C4-2B (cell line): ENCODE data around the gene RUFY2.
A peak's percentile ranks its signal among the peaks of the same experiment; 100 is the strongest.

Experiments
- H3K27ac ChIP-seq: fragments of 450-650 bp; 2 replicates; pipeline ENCODE4 v1.5.1; 2017
- ZFX ChIP-seq: fragments of 450-650 bp; IDR thresholded peaks from 2 replicates; pipeline ENCODE4 v1.6.1; 2017
- TF ChIP-seq, protein P1 (sequence below): fragments of 450-650 bp; conservative IDR thresholded peaks from 2 replicates; pipeline ENCODE4 v1.5.1; 2017; ENCODE audit warnings: mild to moderate bottlenecking

RUFY2 gene

DNA sequence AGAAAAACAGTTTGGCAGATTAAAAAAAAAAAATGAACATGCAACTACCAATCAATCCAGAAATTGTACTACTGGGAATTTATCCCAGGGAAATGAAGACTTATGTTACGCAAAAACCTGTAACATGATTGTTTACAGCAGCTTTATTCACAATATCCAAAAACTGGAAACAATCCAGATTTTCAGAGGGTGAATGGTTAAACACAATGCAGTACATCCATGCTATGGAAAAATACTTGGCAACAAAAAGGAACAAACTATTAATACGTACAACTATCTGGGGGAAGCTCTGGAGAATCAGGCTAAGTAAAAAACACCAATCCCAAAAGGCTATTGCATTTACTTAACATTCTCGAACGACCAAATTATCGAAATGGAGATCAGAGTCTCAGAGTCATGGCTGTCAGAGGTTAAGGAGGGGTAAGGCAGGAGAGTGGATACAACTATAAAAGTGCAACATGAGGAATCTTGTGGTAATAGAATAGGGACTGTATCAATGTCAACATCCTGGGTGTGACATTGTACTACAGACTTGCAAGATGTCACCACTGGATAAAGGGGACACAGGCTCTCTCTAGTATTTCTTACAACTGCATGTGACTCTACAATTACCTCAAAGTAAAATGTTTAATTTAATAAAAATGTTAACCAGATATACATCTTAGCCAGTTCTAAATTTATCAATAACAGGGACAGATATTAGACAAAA lies 21.5 kb upstream of the RUFY2 start:
- no peak overlapping the region for H3K27ac ChIP-seq
- TF ChIP-seq ZFX: no peak
- TF ChIP-seq, protein P1, sequence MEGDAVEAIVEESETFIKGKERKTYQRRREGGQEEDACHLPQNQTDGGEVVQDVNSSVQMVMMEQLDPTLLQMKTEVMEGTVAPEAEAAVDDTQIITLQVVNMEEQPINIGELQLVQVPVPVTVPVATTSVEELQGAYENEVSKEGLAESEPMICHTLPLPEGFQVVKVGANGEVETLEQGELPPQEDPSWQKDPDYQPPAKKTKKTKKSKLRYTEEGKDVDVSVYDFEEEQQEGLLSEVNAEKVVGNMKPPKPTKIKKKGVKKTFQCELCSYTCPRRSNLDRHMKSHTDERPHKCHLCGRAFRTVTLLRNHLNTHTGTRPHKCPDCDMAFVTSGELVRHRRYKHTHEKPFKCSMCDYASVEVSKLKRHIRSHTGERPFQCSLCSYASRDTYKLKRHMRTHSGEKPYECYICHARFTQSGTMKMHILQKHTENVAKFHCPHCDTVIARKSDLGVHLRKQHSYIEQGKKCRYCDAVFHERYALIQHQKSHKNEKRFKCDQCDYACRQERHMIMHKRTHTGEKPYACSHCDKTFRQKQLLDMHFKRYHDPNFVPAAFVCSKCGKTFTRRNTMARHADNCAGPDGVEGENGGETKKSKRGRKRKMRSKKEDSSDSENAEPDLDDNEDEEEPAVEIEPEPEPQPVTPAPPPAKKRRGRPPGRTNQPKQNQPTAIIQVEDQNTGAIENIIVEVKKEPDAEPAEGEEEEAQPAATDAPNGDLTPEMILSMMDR: no peak

DNA sequence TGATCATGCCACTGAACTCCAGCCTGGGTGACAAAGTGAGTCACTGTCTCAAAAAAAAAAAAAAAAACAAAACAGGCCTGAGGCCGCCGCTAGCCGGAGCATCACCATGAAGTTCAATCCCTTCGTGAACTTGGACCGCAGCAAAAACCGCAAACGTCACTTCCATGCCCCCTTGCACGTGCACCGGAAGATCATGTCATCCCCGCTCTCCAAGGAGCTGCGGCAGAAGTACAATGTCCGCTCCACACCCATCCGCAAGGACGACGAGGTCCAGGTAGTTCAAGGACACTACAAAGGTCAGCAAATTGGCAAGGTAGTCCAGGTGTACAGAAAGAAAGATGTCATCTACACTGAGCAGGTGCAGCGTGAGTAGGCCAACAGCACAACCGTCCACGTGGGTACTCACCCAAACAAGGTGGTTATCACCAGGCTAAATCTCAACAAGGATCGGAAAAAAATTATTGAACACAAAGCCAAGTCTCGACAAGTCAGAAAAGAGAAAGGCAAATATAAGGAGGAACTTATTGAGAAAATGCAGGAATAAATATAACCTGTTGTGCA lies 17.5 kb upstream of the RUFY2 start:
- H3K27ac ChIP-seq: no peak overlapping the region
- TF ChIP-seq, protein P1: no peak
- TF ChIP-seq ZFX: no peak

- TF ChIP-seq, protein P1: no peak
- no peak for TF ChIP-seq ZFX
- H3K27ac ChIP-seq: no peak overlapping the region; the same call in 1 of the 2 replicates
Observed at GRCh38 chr10:68423522-68423921, 16.4 kb upstream of the RUFY2 start.

GRCh38 chr10:68419376-68419775 lies 12.3 kb upstream of the RUFY2 start:
- TF ChIP-seq, protein P1: no peak
- no peak for TF ChIP-seq ZFX
- H3K27ac ChIP-seq: no peak overlapping the region

DNA sequence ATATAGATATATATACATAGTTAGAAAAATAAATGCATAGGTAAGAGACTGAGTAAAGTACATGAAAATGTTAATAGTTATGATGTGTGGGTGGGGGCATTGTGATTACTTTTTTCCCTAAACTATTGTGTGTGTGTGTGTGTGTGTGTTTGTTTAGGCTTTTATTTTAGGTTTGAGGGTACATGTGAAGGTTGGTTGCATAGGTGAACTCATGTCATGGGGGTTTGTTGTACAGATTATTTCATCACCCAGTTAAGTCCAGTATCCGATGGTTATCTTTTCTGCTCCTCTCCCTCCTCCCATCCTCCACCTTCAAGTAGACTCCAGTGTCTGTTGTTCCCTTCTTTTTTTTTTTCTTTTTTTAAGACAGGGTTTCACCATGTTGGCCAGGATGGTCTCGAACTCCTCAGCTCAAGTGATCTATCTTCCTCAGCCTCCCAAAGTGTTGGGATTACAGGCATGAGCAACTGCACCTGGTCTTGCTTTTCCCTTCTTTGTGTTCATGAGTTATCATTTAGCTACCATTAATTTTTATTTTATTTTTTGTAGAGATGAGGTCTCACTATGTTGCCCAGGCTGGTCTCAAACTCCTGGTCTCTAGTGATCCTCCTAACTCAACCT lies 1.9 kb upstream of the RUFY2 start:
- TF ChIP-seq ZFX: no peak
- TF ChIP-seq, protein P1: no peak
- no peak overlapping the region for H3K27ac ChIP-seq

- TF ChIP-seq, protein P1: no peak
- no peak for TF ChIP-seq ZFX
- peak overlapping the region; percentile 90 for H3K27ac ChIP-seq
Observed at GRCh38 chr10:68406111-68406814, 814 bp downstream of the RUFY2 start.

DNA sequence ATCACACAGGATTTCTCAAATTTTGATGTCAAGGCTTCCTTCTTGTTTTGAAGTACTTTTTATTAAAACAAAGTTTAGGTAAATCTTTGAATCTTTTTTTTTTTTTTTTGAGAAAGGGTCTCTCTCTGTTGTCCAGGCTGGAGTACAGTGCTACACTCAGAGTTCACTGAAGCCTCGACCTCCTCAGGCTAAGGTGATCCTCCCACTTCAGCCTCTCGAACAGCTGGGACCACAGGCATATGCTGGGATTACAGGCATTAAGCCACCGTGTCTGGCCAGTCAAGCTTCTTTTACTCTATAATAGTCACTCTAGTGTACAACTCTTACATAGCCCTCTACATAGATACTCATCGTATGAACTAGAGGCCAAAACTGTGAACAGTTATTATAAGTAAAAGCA lies 3.4 kb downstream of the RUFY2 start:
- no peak overlapping the region for H3K27ac ChIP-seq
- TF ChIP-seq, protein P1: no peak
- no peak for TF ChIP-seq ZFX
